ENCODE measurements around the gene ENTHD1. TPM values are rescaled to one million over a fixed set of nuclear protein-coding genes. Genes with fewer than 3 reads are reported as not detected.
"Not testable (repeated sequence)": the region's sequence is repeated elsewhere in the genome, so short reads cannot be mapped to it uniquely, and the experiment has no call there.

The ENTHD1 gene
- polyA plus RNA-seq, 1 donor from 2014 or later, result 0.23 TPM

- peaks cover 22 to 31% (median 25%) of the 10 kb centered on the region in 3 donors for H3K4me1 Mint-ChIP-seq
- H3K27me3 Mint-ChIP-seq, result peaks cover 2% of the 10 kb centered on the region
- H3K27ac Mint-ChIP-seq, result no peak overlapping the region
- no peaks in the 10 kb centered on the region for H3K36me3 Mint-ChIP-seq
- no peaks in the 10 kb centered on the region for H3K9me3 Mint-ChIP-seq
- H3K4me3 Mint-ChIP-seq, result peak overlapping the region in 1 of 4 donors; percentile 24
These were observed 24.8 kb downstream of the ENTHD1 start for GRCh38 chr22:39868741-39869140.

- peak overlapping the region in 1 of 4 donors; percentile 75 for H3K4me3 Mint-ChIP-seq
- no peaks in the 10 kb centered on the region for H3K36me3 Mint-ChIP-seq
- no peaks in the 10 kb centered on the region for H3K27me3 Mint-ChIP-seq
- peaks cover 5 to 29% (median 22%) of the 10 kb centered on the region in 3 donors for H3K4me1 Mint-ChIP-seq
- no peaks in the 10 kb centered on the region for H3K9me3 Mint-ChIP-seq
- H3K27ac Mint-ChIP-seq, result no peak overlapping the region
These were observed 33.5 kb downstream of the ENTHD1 start for GRCh38 chr22:39859903-39860588.

GRCh38 chr22:39856588-39856987, 37.0 kb downstream of the ENTHD1 start:
- no peaks in the 10 kb centered on the region for H3K36me3 Mint-ChIP-seq
- H3K4me3 Mint-ChIP-seq, result no peak overlapping the region
- H3K27ac Mint-ChIP-seq, result no peak overlapping the region
- no peaks in the 10 kb centered on the region for H3K27me3 Mint-ChIP-seq
- peaks cover 20 to 48% (median 38%) of the 10 kb centered on the region in 3 donors for H3K4me1 Mint-ChIP-seq
- no peaks in the 10 kb centered on the region for H3K9me3 Mint-ChIP-seq

GRCh38 chr22:39852799-39853198, 40.8 kb downstream of the ENTHD1 start:
- Mint-ChIP-seq H3K27me3 (no peaks in the 10 kb centered on the region), H3K4me1 (peaks cover 25 to 34% (median 28%) of the 10 kb centered on the region in 3 donors), H3K36me3 (no peaks in the 10 kb centered on the region), H3K27ac (peak overlapping the region in 1 of 3 donors; percentile 50), H3K4me3 (peak overlapping the region in 2 of 4 donors; percentile 51 to 77), H3K9me3 (no peaks in the 10 kb centered on the region)

GRCh38 chr22:39851606-39852315, 41.8 kb downstream of the ENTHD1 start:
- Mint-ChIP-seq H3K36me3 (no peaks in the 10 kb centered on the region), H3K27ac (peak overlapping the region in 2 of 3 donors; percentile 12 to 31), H3K4me3 (peak overlapping the region in 2 of 4 donors; percentile 60 to 85)

GRCh38 chr22:39847477-39847876, 46.1 kb downstream of the ENTHD1 start:
- no peaks in the 10 kb centered on the region for H3K27me3 Mint-ChIP-seq

More at GRCh38 chr22:39851606-39852315, 41.8 kb downstream of the ENTHD1 start:
- Mint-ChIP-seq H3K9me3 (no peaks in the 10 kb centered on the region), H3K4me1 (peaks cover 25 to 34% (median 28%) of the 10 kb centered on the region in 3 donors), H3K27me3 (no peaks in the 10 kb centered on the region)

GRCh38 chr22:39846539-39846938, 47.0 kb downstream of the ENTHD1 start:
- not testable (repeated sequence) for H3K4me3 Mint-ChIP-seq, H3K9me3 Mint-ChIP-seq, H3K27me3 Mint-ChIP-seq, H3K27ac Mint-ChIP-seq, H3K36me3 Mint-ChIP-seq
- H3K4me1 Mint-ChIP-seq, result peaks cover 23 to 31% (median 29%) of the 10 kb centered on the region in 3 donors

More at GRCh38 chr22:39847477-39847876, 46.1 kb downstream of the ENTHD1 start:
- Mint-ChIP-seq H3K27ac (no peak overlapping the region), H3K9me3 (peaks cover 0 to 1% (median 0%) of the 10 kb centered on the region in 3 donors), H3K4me3 (peak overlapping the region in 1 of 4 donors; percentile 52), H3K36me3 (peaks cover 2% of the 10 kb centered on the region), H3K4me1 (peaks cover 29 to 32% (median 30%) of the 10 kb centered on the region in 3 donors)

GRCh38 chr22:39845529-39845928, 48.0 kb downstream of the ENTHD1 start:
- H3K27ac Mint-ChIP-seq, result peak overlapping the region in 1 of 3 donors; percentile 2
- H3K9me3 Mint-ChIP-seq, result peaks cover 0 to 1% (median 0%) of the 10 kb centered on the region in 3 donors
- H3K4me3 Mint-ChIP-seq, result peak overlapping the region in 2 of 4 donors; percentile 72 to 79
- H3K4me1 Mint-ChIP-seq, result peaks cover 16 to 26% (median 22%) of the 10 kb centered on the region in 3 donors
- peaks cover 2% of the 10 kb centered on the region for H3K36me3 Mint-ChIP-seq
- H3K27me3 Mint-ChIP-seq, result no peaks in the 10 kb centered on the region

GRCh38 chr22:39839917-39840510, 53.5 kb downstream of the ENTHD1 start:
- Mint-ChIP-seq H3K9me3 (peaks cover 0 to 9% (median 3%) of the 10 kb centered on the region in 3 donors), H3K36me3 (peaks cover 2% of the 10 kb centered on the region), H3K27ac (no peak overlapping the region), H3K27me3 (no peaks in the 10 kb centered on the region), H3K4me3 (peak overlapping the region in 2 of 4 donors; percentile 4 to 79), H3K4me1 (peaks cover 30 to 34% (median 32%) of the 10 kb centered on the region in 3 donors)

- Mint-ChIP-seq H3K9me3 (peaks cover 0 to 9% (median 3%) of the 10 kb centered on the region in 3 donors), H3K27me3 (no peaks in the 10 kb centered on the region), H3K4me1 (peaks cover 26 to 29% (median 28%) of the 10 kb centered on the region in 3 donors), H3K27ac (peak overlapping the region in 2 of 3 donors; percentile 1 to 2), H3K36me3 (no peaks in the 10 kb centered on the region), H3K4me3 (peak overlapping the region in 3 of 4 donors; percentile 4 to 79 (median 20))
These were observed 54.4 kb downstream of the ENTHD1 start for GRCh38 chr22:39839204-39839603.

- Mint-ChIP-seq H3K4me1 (peaks cover 30 to 45% (median 35%) of the 10 kb centered on the region in 3 donors), H3K9me3 (peaks cover 0 to 9% (median 3%) of the 10 kb centered on the region in 3 donors), H3K27ac (no peak overlapping the region), H3K27me3 (no peaks in the 10 kb centered on the region), H3K36me3 (peaks cover 2% of the 10 kb centered on the region), H3K4me3 (peak overlapping the region in 2 of 4 donors; percentile 34 to 70)
These were observed 60.0 kb downstream of the ENTHD1 start for GRCh38 chr22:39833610-39834009.

GRCh38 chr22:39833093-39833492, 60.5 kb downstream of the ENTHD1 start:
- Mint-ChIP-seq H3K4me1 (peaks cover 33 to 50% (median 38%) of the 10 kb centered on the region in 3 donors), H3K9me3 (peaks cover 0 to 9% (median 3%) of the 10 kb centered on the region in 3 donors), H3K27me3 (no peaks in the 10 kb centered on the region), H3K36me3 (peaks cover 2% of the 10 kb centered on the region), H3K27ac (peak overlapping the region in 1 of 3 donors; percentile 0), H3K4me3 (peak overlapping the region in 2 of 4 donors; percentile 34 to 89)

GRCh38 chr22:39832627-39833074, 60.9 kb downstream of the ENTHD1 start:
- Mint-ChIP-seq H3K27me3 (no peaks in the 10 kb centered on the region), H3K27ac (peak overlapping the region in 2 of 3 donors; percentile 0 to 27), H3K36me3 (peaks cover 2% of the 10 kb centered on the region), H3K4me1 (peaks cover 36 to 52% (median 40%) of the 10 kb centered on the region in 3 donors), H3K9me3 (peaks cover 0 to 9% (median 3%) of the 10 kb centered on the region in 3 donors), H3K4me3 (peak overlapping the region in 3 of 4 donors; percentile 7 to 89 (median 46))

GRCh38 chr22:39825661-39826102, 67.9 kb downstream of the ENTHD1 start:
- H3K4me3 Mint-ChIP-seq, result peak overlapping the region; percentile 81 to 92 (median 84)

More at GRCh38 chr22:39825661-39826102, 67.9 kb downstream of the ENTHD1 start:
- Mint-ChIP-seq H3K27ac (peak overlapping the region; percentile 80 to 89 (median 81)), H3K9me3 (no peaks in the 10 kb centered on the region), H3K27me3 (no peaks in the 10 kb centered on the region), H3K36me3 (peaks cover 5% of the 10 kb centered on the region), H3K4me1 (peaks cover 25 to 28% (median 27%) of the 10 kb centered on the region in 3 donors)
